NCI-H748 (cell line): ENCODE measurements around the gene OSBPL2.

ENCODE experiments used
- DNase-seq: peaks from one replicate; lab custom pipeline; 2025; ENCODE audit not compliant: unreplicated experiment; lab: John Stamatoyannopoulos, UW

OSBPL2 gene

DNA sequence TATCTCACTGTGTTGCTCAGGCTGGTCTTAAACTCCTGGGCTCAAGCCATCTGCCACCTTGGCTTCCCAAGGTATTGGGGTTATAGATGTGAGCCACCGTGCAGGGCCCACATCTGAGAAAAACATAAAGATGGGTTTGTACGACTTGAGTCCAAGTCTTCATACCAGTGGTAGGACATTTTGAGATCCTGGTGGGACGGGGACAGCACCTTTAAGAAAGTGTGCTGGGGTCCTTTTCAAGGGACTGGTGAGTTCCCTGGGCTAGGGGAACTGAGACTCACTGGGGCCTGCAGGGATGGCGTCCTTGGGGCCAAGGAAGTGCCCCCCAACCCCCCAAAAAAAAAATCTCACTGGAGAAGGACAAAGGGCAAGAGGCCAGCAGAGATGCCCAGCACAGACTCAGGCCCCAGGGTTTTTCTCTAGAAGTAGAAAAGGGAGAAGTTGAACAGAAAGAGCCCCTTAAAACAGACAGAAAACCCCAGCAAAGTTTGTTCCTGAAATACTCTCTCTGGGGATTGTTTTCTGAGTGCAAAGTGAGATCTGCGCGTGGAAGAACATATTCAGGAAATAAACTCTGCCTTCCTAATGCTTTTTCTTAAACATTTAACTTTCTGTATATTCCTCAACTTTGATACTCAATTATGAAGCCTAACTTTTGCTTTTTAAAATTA is 10.7 kb downstream of the OSBPL2 start:
- DNase-seq, result no peak

DNA sequence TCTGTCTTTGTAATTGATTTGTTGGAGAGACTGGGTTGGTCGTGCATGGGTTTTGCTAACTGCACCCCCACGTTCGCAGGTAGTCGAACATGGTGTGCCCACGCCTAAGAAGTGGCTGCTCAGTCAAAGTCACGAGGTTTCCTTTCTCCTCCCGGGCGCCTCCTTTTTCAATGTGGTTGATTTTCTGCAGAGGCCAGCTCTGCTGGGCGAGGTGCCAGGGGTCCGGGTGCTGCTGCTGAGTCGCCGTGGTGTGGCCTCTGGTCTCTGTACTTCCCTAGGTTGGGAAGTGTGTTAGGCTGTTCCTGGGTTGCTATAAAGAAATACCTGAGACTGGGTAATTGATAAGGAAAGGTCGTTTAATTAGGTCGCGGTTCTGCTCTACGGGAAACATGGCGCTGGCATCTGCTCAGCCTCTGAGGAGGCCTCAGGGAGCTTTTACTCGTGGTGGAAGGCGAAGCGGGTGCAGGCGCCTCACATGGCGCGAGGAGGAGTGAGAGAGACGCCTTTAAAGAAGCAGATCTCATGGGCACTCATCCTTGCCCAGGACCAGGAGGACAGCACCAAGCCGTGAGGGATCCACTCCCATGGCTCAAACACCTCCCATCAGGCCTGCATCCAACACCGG is 14.1 kb downstream of the OSBPL2 start:
- no peak for DNase-seq

- no peak for DNase-seq
Observed at GRCh38 chr20:62253398-62253797, 15.1 kb downstream of the OSBPL2 start.

DNA sequence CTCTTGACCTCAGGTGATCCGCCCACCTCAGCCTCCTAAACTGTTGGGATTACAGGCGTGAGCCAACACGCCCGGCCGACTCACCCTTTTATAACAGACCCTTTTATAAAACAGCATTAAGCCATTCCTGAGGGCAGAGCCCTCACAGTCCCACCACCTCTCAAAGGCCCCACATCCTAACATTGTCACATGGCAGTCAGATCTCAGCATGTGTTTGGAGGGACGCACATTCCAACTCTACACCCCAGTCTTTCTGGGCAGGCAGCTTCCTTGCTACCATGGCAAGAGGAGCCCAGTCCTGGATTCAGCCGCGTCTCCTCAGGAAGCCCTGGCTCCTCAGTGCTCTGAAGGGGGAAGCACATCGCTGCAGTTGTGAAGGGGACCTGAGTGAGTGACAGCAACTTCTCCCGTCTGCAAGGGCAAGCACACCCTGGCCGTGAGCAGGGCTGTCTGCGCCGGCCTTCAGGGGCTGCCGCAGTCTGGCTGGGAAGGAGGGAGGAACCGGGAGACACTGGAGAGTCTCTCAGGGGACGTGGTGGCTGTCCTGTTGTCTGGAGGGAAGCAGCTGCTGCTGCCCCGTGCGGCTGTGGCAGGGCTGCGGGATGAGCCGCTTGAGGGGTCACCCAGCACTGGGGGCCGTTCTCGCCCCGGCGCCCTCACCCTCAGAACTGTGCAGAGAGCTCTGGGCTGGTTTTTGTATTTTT is 15.9 kb downstream of the OSBPL2 start:
- DNase-seq, result no peak

- DNase-seq, result no peak
Observed at GRCh38 chr20:62255976-62256375, 17.7 kb downstream of the OSBPL2 start.

GRCh38 chr20:62258499-62259293 is 20.4 kb downstream of the OSBPL2 start:
- no peak for DNase-seq

- DNase-seq, result no peak
Observed at GRCh38 chr20:62259294-62259565, 20.9 kb downstream of the OSBPL2 start.

DNA sequence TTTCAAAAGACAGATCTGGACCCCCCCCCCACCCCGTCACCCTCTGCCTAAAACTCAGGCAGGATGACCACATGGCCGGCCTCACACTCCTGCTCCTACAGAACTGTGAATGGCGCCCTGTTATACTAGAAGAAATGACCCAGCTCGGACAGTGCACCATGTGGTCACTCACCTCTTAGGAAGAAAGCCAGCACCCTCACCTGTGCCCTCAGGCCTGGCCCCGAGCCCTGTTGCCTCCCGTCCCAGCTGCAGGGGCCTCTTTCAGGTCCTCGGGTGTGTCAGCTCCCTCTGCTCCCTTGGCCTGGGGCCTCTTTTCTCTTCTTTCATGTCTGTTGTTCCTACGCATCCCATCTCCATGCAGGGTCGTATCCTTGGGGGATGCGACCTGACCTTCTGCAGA is 23.7 kb downstream of the OSBPL2 start:
- DNase-seq, result no peak

GRCh38 chr20:62263396-62263795 is 25.1 kb downstream of the OSBPL2 start:
- DNase-seq, result no peak

DNA sequence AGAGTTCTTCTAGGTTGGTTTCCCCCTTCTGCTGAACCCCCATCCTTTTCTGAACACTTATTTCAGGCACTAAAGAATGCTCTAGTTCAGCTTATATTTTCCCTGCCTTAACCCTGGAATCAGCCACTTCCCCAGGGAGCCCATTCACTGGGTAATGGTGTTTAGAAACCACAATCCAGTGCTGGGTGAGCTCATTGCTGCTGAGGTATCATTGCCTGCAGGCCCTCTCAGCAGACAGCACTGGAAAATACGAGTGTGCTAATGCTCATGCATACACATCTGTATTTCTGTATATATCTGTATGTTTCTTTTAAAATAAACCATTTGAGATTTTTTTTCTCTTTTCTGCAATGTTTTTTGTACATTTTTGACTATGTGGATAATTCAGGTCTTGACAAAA is 27.0 kb downstream of the OSBPL2 start:
- no peak for DNase-seq

- DNase-seq, result no peak
Observed at GRCh38 chr20:62266340-62266739, 28.0 kb downstream of the OSBPL2 start.

DNA sequence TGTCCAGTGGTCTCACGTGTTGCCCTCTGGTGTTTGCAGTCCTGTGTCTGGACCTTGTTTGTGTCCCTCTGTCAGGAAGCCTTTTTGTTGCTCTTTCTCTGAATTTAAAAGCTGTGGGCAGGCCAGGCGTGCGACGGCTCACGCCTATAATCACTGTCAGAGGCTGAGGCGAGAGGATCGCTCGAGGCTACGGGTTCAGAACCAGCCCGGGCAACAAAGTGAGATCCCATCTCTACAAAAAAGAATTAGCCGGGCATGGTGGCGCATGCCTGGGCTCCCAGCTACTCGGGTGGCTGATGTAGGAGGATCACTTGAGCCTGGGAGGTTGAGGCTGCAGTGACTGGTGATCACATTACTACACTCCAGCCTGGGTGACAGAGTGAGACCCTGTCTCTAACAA is 28.5 kb downstream of the OSBPL2 start:
- DNase-seq, result no peak

DNA sequence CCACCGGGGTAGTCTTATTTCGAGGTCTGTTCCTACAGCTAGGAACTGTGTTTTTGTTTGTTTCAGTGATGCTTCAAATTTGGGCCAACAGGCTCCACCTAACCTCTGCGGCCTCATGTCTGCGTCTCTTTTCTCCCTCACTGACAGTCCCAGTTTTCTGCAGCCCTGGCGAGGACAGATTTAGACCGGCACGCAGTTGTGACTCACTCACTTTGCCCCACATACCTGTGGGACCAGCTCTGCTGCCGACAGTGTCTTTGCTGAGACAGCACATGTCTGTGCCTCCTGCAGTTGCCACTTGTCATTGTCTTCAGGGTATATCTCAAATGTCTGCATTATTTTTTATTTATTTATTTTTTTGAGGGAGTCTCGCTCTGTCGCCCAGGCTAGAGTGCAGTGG is 29.2 kb downstream of the OSBPL2 start:
- no peak for DNase-seq

DNA sequence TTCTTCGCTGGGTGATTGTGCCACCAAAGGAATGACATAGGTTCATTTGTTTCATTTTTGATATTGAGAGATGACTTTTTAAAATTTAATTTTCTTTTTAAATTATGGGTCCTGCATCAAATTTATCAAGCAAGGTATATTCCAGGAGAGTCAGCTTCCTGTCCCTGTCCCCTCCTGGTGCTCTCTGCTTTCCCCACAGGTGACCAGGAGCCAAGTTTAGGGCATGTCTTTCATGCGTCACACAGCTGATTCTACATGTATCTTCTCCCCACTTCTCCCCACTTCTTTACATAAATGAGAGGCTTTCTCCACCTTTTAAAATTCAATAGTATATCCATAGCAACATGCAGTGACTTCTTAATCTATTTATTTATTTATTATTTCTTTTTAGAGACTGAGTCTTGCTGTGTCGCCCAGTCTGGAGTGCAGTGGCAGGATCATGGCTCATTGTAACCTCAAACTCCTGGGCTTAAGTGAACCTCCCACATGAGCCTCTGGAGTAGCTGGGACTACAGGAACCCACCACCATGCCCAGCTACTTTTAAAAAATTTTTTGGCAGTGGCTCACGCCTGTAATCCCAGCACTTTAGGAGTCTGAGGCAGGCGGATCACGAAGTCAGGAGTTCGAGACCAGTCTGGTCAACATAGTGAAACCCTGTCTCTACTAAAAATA is 30.0 kb downstream of the OSBPL2 start:
- no peak for DNase-seq

GRCh38 chr20:62269378-62269777 is 31.1 kb downstream of the OSBPL2 start:
- no peak for DNase-seq

- DNase-seq, result no peak
Observed at GRCh38 chr20:62269871-62270270, 31.6 kb downstream of the OSBPL2 start.

GRCh38 chr20:62272200-62272599 is 33.9 kb downstream of the OSBPL2 start:
- no peak for DNase-seq

GRCh38 chr20:62273416-62273815 is 35.1 kb downstream of the OSBPL2 start:
- no peak for DNase-seq

- no peak for DNase-seq
Observed at GRCh38 chr20:62274332-62274950, 36.1 kb downstream of the OSBPL2 start.

- no peak for DNase-seq
Observed at GRCh38 chr20:62275219-62275618, 36.9 kb downstream of the OSBPL2 start.

DNA sequence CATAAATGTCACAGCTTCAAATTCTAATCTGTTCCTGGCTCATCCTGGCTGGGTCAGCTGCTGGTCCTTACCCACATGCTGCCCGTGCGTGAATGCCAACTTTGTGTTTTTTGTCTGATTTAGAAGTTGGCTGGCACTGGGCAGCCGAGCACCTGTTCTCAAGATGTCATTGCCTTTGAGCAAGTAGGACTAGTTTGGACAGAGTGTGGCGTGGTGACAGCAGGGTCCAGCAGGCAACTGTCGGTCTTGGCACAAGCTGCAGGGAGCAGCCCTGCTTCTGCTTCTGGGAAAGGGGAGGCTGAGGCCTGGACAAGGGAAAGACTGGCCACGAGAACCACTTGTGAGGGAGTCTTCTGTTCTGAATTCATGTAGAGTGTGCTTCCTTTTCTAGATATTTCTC is 38.1 kb downstream of the OSBPL2 start:
- no peak for DNase-seq
